GM18868 (cell line): ENCODE results near the gene ST6GALNAC5.

Source experiments
- ATAC-seq: cut with Tn5 transposase; IDR thresholded peaks from one replicate; pipeline ENCODE4 v1.9.1; 2021; ENCODE audit warnings: mild to moderate bottlenecking, moderate library complexity; ENCODE audit not compliant: unreplicated experiment

Gene ST6GALNAC5

GRCh38 chr1:77096496-77097255 lies 229.4 kb downstream of the ST6GALNAC5 start:
- ATAC-seq, result no peak

- no peak for ATAC-seq
Measured at GRCh38 chr1:77100875-77101274, 233.6 kb downstream of the ST6GALNAC5 start.

DNA sequence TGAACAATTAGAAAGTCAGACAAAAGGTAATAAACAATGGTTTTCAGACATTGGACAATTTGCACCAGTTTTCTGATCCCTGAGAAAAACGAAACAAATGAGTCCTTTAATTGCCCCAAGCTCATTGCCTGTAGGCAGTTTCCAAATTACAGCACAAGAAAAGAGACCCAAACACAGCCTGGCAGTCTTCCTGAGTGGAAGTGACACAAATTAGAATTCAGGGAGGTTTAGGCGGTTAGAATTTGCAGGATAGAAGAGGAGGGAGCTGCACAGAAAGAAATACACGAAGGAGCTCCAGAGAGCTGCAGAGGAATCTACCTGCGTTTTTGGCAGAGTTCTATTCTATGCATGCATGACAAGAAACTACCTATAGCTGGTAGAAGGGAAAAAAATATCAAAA lies 236.2 kb downstream of the ST6GALNAC5 start:
- ATAC-seq, result no peak

DNA sequence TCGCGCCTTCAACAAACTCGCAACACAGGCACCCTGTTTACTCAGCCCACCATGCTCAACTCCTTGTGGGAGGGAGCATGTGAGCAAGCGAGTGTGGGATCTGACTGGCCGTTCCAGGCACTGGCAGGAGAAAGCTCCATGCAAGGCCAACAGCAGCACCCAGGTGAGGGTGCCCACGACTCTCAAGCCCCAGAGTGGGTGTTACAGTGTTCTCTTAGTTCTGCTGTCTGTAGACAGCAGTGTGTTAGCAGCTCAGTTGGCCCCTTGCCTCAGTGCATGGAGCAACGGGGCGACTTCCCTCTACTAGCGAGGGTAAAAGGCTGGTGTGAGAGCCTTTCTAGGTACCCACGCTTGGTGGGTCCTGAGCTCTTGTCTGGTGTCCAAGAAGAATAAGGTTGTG lies 237.4 kb downstream of the ST6GALNAC5 start:
- no peak for ATAC-seq
